Ishikawa (cell line): Measurements from ENCODE around the gene PLEKHG1.

ENCODE experiments used
- CEBPB ChIP-seq: IDR thresholded peaks from 2 replicates; pipeline ENCODE4 v1.6.1; 2012
- CREB1 ChIP-seq: IDR thresholded peaks from 2 replicates; pipeline ENCODE4 v1.6.1; 2012; ENCODE audit warnings: low read depth
- EGR1 ChIP-seq: IDR thresholded peaks from 2 replicates; pipeline ENCODE4 v1.6.1; 2012
- EP300 ChIP-seq: IDR thresholded peaks from 2 replicates; pipeline ENCODE4 v1.6.1; 2012; ENCODE audit warnings: borderline replicate concordance
- FOXM1 ChIP-seq: IDR thresholded peaks from 2 replicates; pipeline ENCODE4 v1.6.1; 2012; ENCODE audit warnings: low read depth, borderline replicate concordance
- MAX ChIP-seq: IDR thresholded peaks from 2 replicates; pipeline ENCODE4 v1.6.1; 2012
- NFIC ChIP-seq: IDR thresholded peaks from 2 replicates; pipeline ENCODE4 v1.6.1; 2012
- RAD21 ChIP-seq: IDR thresholded peaks from 2 replicates; pipeline ENCODE4 v1.6.1; 2012; ENCODE audit warnings: low read depth
- REST ChIP-seq: IDR thresholded peaks from 2 replicates; pipeline ENCODE4 v1.6.1; 2012; ENCODE audit warnings: low read depth, mild to moderate bottlenecking
- TAF1 ChIP-seq: IDR thresholded peaks from 2 replicates; pipeline ENCODE4 v1.6.1; 2012; ENCODE audit warnings: low read depth, mild to moderate bottlenecking
- TCF12 ChIP-seq: IDR thresholded peaks from 2 replicates; pipeline ENCODE4 v1.6.1; 2012; ENCODE audit warnings: low read depth
- YY1 ChIP-seq: IDR thresholded peaks from 2 replicates; pipeline ENCODE4 v1.6.1; 2012; ENCODE audit warnings: low read depth
- ZBTB7A ChIP-seq: IDR thresholded peaks from 2 replicates; pipeline ENCODE4 v1.6.1; 2012; ENCODE audit warnings: low read depth
- TF ChIP-seq, protein P1 (sequence below): IDR thresholded peaks from 2 replicates; pipeline ENCODE4 v1.6.1; 2012

DNA sequence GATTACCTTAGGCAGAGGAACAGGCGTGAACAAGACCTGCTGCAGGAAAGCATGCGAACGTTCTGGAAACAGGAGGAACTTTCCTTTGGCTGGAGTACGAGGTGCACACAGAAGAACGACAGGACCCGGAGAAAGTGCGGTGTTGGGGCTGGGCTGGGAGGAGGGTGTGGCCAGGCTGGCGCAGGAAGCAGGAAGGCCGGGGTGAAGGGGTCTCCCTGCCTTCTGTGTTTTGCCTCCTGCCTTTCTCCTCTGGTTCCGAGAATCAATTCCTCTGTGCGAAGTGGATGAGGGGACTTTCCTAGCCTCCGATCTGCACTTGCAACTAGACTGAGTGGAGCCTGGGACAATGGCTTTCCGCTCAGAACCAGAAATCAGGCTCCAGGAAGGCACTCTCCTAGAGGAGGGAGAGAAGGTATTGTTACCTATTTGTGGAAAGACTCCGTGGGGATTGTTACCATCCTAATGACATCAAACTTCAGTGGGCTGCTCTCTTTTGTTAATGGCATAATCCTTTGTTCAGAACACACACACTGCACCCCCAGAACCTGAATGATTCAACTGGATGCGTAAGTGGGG, 22.9 kb upstream of the PLEKHG1 start:
- TF ChIP-seq EP300: no peak
- TF ChIP-seq TCF12: no peak
- no peak for TF ChIP-seq MAX
- TF ChIP-seq FOXM1: no peak
- TF ChIP-seq NFIC: no peak
- TF ChIP-seq, protein P1, sequence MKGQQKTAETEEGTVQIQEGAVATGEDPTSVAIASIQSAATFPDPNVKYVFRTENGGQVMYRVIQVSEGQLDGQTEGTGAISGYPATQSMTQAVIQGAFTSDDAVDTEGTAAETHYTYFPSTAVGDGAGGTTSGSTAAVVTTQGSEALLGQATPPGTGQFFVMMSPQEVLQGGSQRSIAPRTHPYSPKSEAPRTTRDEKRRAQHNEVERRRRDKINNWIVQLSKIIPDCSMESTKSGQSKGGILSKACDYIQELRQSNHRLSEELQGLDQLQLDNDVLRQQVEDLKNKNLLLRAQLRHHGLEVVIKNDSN: no peak
- TF ChIP-seq CREB1: no peak
- no peak for TF ChIP-seq YY1
- no peak for TF ChIP-seq REST
- no peak for TF ChIP-seq TAF1
- no peak for TF ChIP-seq RAD21
- TF ChIP-seq CEBPB: no peak
- no peak for TF ChIP-seq EGR1
- TF ChIP-seq ZBTB7A: no peak
